ENCODE results near the gene LEFTY1.

LEFTY1 gene

DNA sequence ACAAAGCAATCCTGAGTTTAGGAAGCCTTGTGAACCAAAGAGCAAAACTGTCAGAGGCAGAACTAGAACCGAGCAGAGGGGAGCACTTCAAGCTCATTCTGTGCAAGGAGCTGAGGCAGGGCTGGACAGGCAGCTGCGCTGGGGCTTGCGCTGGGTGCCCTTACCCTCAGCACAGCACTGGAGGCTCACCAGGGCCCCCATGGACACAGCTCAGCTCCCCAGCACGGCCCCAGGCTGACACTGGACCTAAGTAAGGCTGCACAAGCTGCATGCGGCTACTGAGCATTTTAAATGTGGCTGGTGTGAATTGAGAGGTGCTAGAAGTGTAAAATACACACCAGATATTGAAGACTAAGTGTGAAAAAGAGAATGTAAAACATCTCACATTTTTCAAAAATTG lies 28.8 kb downstream of the LEFTY1 start:
- Histone ChIP-seq H3K9me2 (replicated peaks; ENCODE audit: low read depth, low read length) (no peaks in the 10 kb centered on the region), H2AFZ (ENCODE audit: low read length) (no peak overlapping the region), H4K20me1 (ENCODE audit: insufficient read depth, low read length, poor library complexity, severe bottlenecking) (no peaks in the 10 kb centered on the region), H3F3A (ENCODE audit: low read depth) (no peaks in the 10 kb centered on the region), H3K27me3 (ENCODE audit: insufficient read depth, low read length, poor library complexity, severe bottlenecking) (no peaks in the 10 kb centered on the region), H3K79me2 (ENCODE audit: insufficient read depth, low read length) (no peaks in the 10 kb centered on the region), H3K9me3 (ENCODE audit: insufficient read depth, low read depth, low read length) (no peaks in the 10 kb centered on the region), H3K4me1 (ENCODE audit: insufficient read depth, low read length, poor library complexity, severe bottlenecking) (no peaks in the 10 kb centered on the region), H3K9ac (ENCODE audit: low read depth, low read length, poor library complexity, severe bottlenecking) (no peak overlapping the region), H3K36me3 (ENCODE audit: insufficient read depth, low read length) (peaks cover 30% of the 10 kb centered on the region; the same call in 1 of the 2 replicates), H3K4me3 (ENCODE audit: low read length, poor library complexity, severe bottlenecking) (no peak overlapping the region), H3K4me2 (ENCODE audit: low read depth, low read length, poor library complexity, severe bottlenecking) (no peak overlapping the region)
- TF ChIP-seq EZH2phosphoT487 (IDR thresholded peaks at IDR 0.05; ENCODE audit: borderline replicate concordance) = no peak
- TF ChIP-seq, protein P1, sequence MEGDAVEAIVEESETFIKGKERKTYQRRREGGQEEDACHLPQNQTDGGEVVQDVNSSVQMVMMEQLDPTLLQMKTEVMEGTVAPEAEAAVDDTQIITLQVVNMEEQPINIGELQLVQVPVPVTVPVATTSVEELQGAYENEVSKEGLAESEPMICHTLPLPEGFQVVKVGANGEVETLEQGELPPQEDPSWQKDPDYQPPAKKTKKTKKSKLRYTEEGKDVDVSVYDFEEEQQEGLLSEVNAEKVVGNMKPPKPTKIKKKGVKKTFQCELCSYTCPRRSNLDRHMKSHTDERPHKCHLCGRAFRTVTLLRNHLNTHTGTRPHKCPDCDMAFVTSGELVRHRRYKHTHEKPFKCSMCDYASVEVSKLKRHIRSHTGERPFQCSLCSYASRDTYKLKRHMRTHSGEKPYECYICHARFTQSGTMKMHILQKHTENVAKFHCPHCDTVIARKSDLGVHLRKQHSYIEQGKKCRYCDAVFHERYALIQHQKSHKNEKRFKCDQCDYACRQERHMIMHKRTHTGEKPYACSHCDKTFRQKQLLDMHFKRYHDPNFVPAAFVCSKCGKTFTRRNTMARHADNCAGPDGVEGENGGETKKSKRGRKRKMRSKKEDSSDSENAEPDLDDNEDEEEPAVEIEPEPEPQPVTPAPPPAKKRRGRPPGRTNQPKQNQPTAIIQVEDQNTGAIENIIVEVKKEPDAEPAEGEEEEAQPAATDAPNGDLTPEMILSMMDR (conservative IDR thresholded peaks at IDR 0.05; ENCODE audit: low read length) = no peak

DNA sequence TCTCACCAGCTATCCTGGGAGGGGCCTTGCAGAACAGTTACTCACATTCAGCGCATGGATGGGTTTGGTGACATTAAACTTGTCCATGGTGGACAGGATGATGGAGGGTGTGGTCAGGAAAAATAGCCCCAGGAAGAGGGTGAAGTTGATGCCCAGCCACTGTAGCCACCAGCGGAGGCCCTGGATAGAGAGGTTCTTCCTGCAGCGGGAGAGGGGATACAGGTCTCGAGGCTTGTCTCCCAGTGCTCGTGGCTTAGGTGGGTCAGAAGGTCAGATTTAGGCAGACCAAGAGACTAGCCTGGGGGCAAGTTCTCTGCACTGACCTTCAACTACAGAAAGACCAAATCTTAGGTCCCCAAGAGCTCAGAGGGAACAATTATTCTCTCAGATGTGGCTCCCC lies 29.8 kb downstream of the LEFTY1 start:
- H4K20me1 ChIP-seq (ENCODE audit: insufficient read depth, low read length, poor library complexity, severe bottlenecking) = no peaks in the 10 kb centered on the region
- no peak overlapping the region for H3K4me3 ChIP-seq (ENCODE audit: low read length, poor library complexity, severe bottlenecking)
- no peaks in the 10 kb centered on the region for H3K79me2 ChIP-seq (ENCODE audit: insufficient read depth, low read length)
- no peak overlapping the region for H2AFZ ChIP-seq (ENCODE audit: low read length)
- H3K36me3 ChIP-seq (ENCODE audit: insufficient read depth, low read length) = peaks cover 33% of the 10 kb centered on the region; the same call in 1 of the 2 replicates
- no peaks in the 10 kb centered on the region for H3K4me1 ChIP-seq (ENCODE audit: insufficient read depth, low read length, poor library complexity, severe bottlenecking)
- H3K9ac ChIP-seq (ENCODE audit: low read depth, low read length, poor library complexity, severe bottlenecking) = no peak overlapping the region
- no peaks in the 10 kb centered on the region for H3K27me3 ChIP-seq (ENCODE audit: insufficient read depth, low read length, poor library complexity, severe bottlenecking)
- H3F3A ChIP-seq (ENCODE audit: low read depth) = no peaks in the 10 kb centered on the region
- no peaks in the 10 kb centered on the region for H3K9me3 ChIP-seq (ENCODE audit: insufficient read depth, low read depth, low read length)
- H3K4me2 ChIP-seq (ENCODE audit: low read depth, low read length, poor library complexity, severe bottlenecking) = no peak overlapping the region
- no peak for TF ChIP-seq EZH2phosphoT487 (IDR thresholded peaks at IDR 0.05; ENCODE audit: borderline replicate concordance)
- TF ChIP-seq, protein P1 (conservative IDR thresholded peaks at IDR 0.05; ENCODE audit: low read length) = no peak
- H3K9me2 ChIP-seq (replicated peaks; ENCODE audit: low read depth, low read length) = no peaks in the 10 kb centered on the region

GRCh38 chr1:225857256-225857655 lies 31.7 kb downstream of the LEFTY1 start:
- Histone ChIP-seq H3K9me3 (ENCODE audit: insufficient read depth, low read depth, low read length) (no peaks in the 10 kb centered on the region), H2AFZ (ENCODE audit: low read length) (no peak overlapping the region), H3K36me3 (ENCODE audit: insufficient read depth, low read length) (peaks cover 44% of the 10 kb centered on the region; the same call in 1 of the 2 replicates), H3F3A (ENCODE audit: low read depth) (no peaks in the 10 kb centered on the region), H3K9ac (ENCODE audit: low read depth, low read length, poor library complexity, severe bottlenecking) (no peak overlapping the region), H3K9me2 (replicated peaks; ENCODE audit: low read depth, low read length) (no peaks in the 10 kb centered on the region), H3K4me1 (ENCODE audit: insufficient read depth, low read length, poor library complexity, severe bottlenecking) (no peaks in the 10 kb centered on the region), H3K4me3 (ENCODE audit: low read length, poor library complexity, severe bottlenecking) (no peak overlapping the region), H3K27me3 (ENCODE audit: insufficient read depth, low read length, poor library complexity, severe bottlenecking) (no peaks in the 10 kb centered on the region), H3K4me2 (ENCODE audit: low read depth, low read length, poor library complexity, severe bottlenecking) (no peak overlapping the region), H3K79me2 (ENCODE audit: insufficient read depth, low read length) (no peaks in the 10 kb centered on the region), H4K20me1 (ENCODE audit: insufficient read depth, low read length, poor library complexity, severe bottlenecking) (no peaks in the 10 kb centered on the region)
- TF ChIP-seq EZH2phosphoT487 (IDR thresholded peaks at IDR 0.05; ENCODE audit: borderline replicate concordance) = no peak
- TF ChIP-seq, protein P1 (conservative IDR thresholded peaks at IDR 0.05; ENCODE audit: low read length) = no peak

All from Loucy (cell line).